Measurements from ENCODE around the gene SLC6A6. TPM values are rescaled to one million over a fixed set of nuclear protein-coding genes. Genes with fewer than 3 reads are reported as not detected.

The SLC6A6 gene
- total and polyA plus RNA-seq, 8 donors = 3.0 to 36.7 (median 19.7) TPM

DNA sequence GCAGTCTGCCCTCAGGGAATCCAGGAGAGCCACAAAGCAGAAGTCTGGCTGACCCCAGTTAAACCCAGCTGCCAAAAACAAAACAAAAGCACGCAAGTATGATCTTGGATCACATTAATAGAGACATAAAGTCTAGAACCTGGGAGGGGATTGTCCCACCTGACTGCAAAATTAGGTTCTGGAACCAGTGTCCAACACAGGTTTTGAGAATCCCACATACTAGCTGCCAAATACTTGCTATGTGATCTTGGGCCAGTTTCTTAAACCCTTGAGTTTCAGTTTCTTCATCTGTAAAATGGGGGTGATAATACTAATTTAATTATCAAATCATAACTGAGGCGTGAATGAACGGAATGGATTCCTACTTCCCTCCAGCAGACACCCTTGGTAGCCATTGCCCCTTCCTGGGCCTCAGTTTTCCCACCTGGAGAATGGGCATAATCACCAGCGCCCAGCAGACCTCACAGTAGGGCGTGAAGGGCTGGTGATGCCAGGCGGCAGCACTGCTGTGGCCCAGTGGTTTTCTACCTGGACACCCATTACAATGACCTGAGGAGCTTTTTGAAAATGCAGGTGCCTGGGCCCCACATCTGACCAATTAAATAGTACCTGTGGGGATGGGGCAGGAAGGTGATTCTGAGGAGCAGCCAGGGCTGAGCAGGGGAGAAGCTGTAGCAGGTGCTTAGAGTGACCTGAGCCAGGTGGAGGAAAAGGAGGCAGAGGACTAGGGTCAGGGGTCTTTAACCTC lies 105.5 kb downstream of the SLC6A6 start:
- H3K9me3 ChIP-seq = peaks cover under 1 to 8% (median 4%) of the 10 kb centered on the region in 4 donors
- 75 to 89% (median 85%) methylated on average over 6 of the region's 6 CpGs for WGBS, 5 donors

DNA sequence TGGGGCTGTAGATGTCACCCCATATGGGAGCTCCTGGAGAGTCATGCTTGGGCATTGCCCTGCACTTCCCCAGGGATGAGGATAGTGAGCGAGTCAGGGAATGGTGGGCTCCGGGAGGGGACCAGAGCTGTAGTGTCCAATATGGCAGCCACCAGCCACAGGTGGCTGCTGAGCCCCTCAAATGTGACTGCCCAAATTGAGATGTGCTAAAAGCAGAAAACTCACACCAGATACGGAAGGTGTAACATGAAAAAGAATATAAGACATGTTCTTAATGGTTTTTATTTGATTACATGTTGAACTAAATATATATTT lies 106.1 kb downstream of the SLC6A6 start:
- Histone ChIP-seq H3K27me3 (no peaks in the 10 kb centered on the region), H3K4me3 (no peak overlapping the region), H3K9me3 (peaks cover 0 to 3% (median 0%) of the 10 kb centered on the region in 4 donors), H3K27ac (no peak overlapping the region), H3K36me3 (no peaks in the 10 kb centered on the region), H3K4me1 (peaks cover 0 to 6% (median 2%) of the 10 kb centered on the region in 4 donors)
- intact Hi-C loops (cut with DNase I; ENCODE audit: low total_unique reads) = loop anchor here (5.0 kb wide), 1 partner anchor 39 kb away; no protein-coding TSS in a partner anchor
- no peak for DNase-seq
- TF ChIP-seq, protein P1, sequence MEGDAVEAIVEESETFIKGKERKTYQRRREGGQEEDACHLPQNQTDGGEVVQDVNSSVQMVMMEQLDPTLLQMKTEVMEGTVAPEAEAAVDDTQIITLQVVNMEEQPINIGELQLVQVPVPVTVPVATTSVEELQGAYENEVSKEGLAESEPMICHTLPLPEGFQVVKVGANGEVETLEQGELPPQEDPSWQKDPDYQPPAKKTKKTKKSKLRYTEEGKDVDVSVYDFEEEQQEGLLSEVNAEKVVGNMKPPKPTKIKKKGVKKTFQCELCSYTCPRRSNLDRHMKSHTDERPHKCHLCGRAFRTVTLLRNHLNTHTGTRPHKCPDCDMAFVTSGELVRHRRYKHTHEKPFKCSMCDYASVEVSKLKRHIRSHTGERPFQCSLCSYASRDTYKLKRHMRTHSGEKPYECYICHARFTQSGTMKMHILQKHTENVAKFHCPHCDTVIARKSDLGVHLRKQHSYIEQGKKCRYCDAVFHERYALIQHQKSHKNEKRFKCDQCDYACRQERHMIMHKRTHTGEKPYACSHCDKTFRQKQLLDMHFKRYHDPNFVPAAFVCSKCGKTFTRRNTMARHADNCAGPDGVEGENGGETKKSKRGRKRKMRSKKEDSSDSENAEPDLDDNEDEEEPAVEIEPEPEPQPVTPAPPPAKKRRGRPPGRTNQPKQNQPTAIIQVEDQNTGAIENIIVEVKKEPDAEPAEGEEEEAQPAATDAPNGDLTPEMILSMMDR (IDR thresholded peaks at IDR 0.05) = no peak
- 35 to 58% (median 52%) methylated on average over 3 of the region's 3 CpGs for WGBS, 5 donors

More for the DNA sequence above, 105.5 kb downstream of the SLC6A6 start:
- Histone ChIP-seq H3K4me3 (no peak overlapping the region), H3K36me3 (no peaks in the 10 kb centered on the region), H3K4me1 (peaks cover 0 to 6% (median 2%) of the 10 kb centered on the region in 4 donors), H3K27me3 (no peaks in the 10 kb centered on the region), H3K27ac (no peak overlapping the region)
- intact Hi-C loops (cut with DNase I; ENCODE audit: low total_unique reads) = loop anchor here (5.0 kb wide), 1 partner anchor 39 kb away; no protein-coding TSS in a partner anchor
- TF ChIP-seq EP300 (IDR thresholded peaks at IDR 0.05) = no peak
- TF ChIP-seq, protein P1 (IDR thresholded peaks at IDR 0.05) = no peak
- TF ChIP-seq POLR2A (IDR thresholded peaks at IDR 0.05) = no peak
- no peak for TF ChIP-seq POLR2AphosphoS5 (IDR thresholded peaks at IDR 0.05)
- DNase-seq = no peak

DNA sequence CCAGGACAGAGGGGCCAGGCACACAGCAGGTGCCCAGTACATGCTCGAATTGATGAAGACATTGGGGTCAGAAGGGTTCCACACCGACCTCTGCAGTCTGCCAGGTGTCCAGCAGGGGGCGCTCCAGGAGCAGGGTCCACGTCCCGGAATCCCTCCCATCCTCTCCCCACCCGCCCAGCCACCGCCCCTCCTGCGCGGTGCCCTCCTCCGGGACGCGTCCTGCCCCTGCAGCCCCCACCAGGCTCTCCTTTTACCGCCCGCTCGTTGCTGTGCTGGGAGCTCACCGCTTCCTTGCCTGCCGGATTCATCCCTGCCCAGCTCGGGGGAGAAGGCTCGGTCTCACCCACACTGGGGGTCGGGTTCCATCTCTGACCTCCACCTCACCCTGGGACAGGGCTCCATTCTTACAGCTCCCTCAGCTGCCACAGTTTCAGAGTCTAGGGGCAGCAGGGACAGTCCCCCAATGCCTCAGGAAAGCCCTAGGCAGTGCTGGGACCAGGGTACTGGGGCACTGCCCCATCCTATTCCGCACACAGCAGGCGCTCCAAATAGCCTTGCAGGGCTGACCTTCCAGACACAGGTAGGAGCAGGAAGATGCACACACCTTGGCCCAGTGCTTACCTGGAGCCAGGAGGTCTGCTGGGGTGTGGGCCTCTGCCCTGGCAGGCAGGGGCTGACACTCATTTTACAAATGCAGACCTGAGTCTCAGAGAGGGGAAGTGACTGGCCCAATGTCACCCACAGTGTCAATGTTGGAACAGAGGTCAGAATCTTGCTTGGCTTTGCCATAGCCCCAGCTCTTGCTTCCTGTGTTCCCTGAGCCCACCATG lies 106.8 kb downstream of the SLC6A6 start:
- Histone ChIP-seq H3K27ac (no peak overlapping the region), H3K36me3 (no peaks in the 10 kb centered on the region), H3K4me1 (peaks cover 0 to 6% (median 2%) of the 10 kb centered on the region in 4 donors), H3K27me3 (no peaks in the 10 kb centered on the region), H3K4me3 (peak overlapping the region in 1 of 4 donors; percentile 3), H3K9me3 (no peaks in the 10 kb centered on the region)
- DNase-seq = peak; percentile 76 to 81
- intact Hi-C loops (cut with DNase I; ENCODE audit: low total_unique reads) = loop anchor here (5.0 kb wide), 1 partner anchor 38 kb away; no protein-coding TSS in a partner anchor
- 7 to 28% (median 23%) methylated on average over 11 to 22 of the region's 22 CpGs for WGBS, 5 donors
- no peak for TF ChIP-seq POLR2A (IDR thresholded peaks at IDR 0.05)
- TF ChIP-seq, protein P1 (IDR thresholded peaks at IDR 0.05) = peak in 5 of 7 experiments; percentile 48 to 96 (median 86)

DNA sequence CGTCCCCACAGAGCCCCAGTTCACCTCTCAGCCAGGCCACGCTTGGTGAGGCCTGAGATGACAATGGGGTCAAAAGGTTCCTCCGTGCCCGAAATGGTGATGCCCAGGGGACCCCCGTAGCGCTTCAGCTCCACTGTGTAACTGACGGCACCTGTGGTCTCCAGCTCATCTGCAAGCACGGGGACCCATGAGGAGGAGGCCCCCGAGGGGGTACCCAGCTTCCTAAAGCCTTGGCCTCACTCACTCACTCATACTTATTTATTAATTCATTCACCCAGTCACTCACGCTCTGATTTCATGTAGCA lies 107.3 kb downstream of the SLC6A6 start:
- Histone ChIP-seq H3K4me1 (peaks cover 0 to 6% (median 2%) of the 10 kb centered on the region in 4 donors), H3K27me3 (no peaks in the 10 kb centered on the region), H3K9me3 (no peaks in the 10 kb centered on the region), H3K4me3 (no peak overlapping the region), H3K27ac (no peak overlapping the region), H3K36me3 (no peaks in the 10 kb centered on the region)
- WGBS, 5 donors = 91 to 95% (median 92%) methylated on average over 10 of the region's 10 CpGs
- intact Hi-C loops (cut with DNase I; ENCODE audit: low total_unique reads) = loop anchor here (5.0 kb wide), 1 partner anchor 38 kb away; no protein-coding TSS in a partner anchor
- no peak for TF ChIP-seq POLR2AphosphoS5 (IDR thresholded peaks at IDR 0.05)
- DNase-seq = no peak

All from stomach (tissue), 9 donors.